Keratinocyte (primary cell): ENCODE measurements around the gene ACBD6.

ENCODE experiments used
- CTCF ChIP-seq, 3 experiments: IDR thresholded peaks in 1 of 3; conservative IDR thresholded peaks in 1 of 3; optimal IDR thresholded peaks in 1 of 3; 2 replicates in 2 of 3; 3 replicates in 1 of 3; pipeline versions ENCODE3 to v1.5.1; 2011; ENCODE audit warnings: low read length in 3 of 3, mild to moderate bottlenecking in 3 of 3, moderate library complexity in 2 of 3, control low read depth in 1 of 3, inconsistent platforms in 1 of 3; ENCODE audit not compliant: insufficient read depth in 2 of 3; ENCODE audit errors: extremely low read depth in 1 of 3
- EZH2 ChIP-seq: IDR thresholded peaks from one replicate; pipeline ENCODE4 v1.6.1; 2012; ENCODE audit warnings: inconsistent platforms, mild to moderate bottlenecking, low read length, moderate library complexity

- TF ChIP-seq CTCF (optimal IDR thresholded peaks at IDR 0.05 in 1 of 3, IDR thresholded peaks at IDR 0.05 in 1 of 3, conservative IDR thresholded peaks at IDR 0.05 in 1 of 3; ENCODE audit: extremely low read depth in 1 of 3, insufficient read depth in 2 of 3, low read length in 3 of 3), result no peak
- no peak for TF ChIP-seq EZH2
These were observed 143.7 kb downstream of the ACBD6 start for GRCh38 chr1:180358649-180359048.
